Thoracic aorta (tissue), 2 donors: ENCODE measurements around the gene CDH22. TPM values are rescaled to one million over a fixed set of nuclear protein-coding genes. Genes with fewer than 3 reads are reported as not detected.

Experiments used
- ATAC-seq: fragments of 150-250 bp; one replicate; pipeline ENCODE4 v1.8.0; 2017; ENCODE audit warnings: low read depth; ENCODE audit not compliant: insufficient number of reproducible peaks, low FRiP score
- DNase-seq: peaks from one replicate; pipeline ENCODE4 v3.0.0-alpha.2; 2020; ENCODE audit warnings: low spot score
- H3K27ac ChIP-seq, 2 donors: fragments of 200-600 bp; sonication (generic); 1 replicate in 1 of 2; 2 replicates in 1 of 2; pipeline ENCODE4 v1.5.1; 2016; ENCODE audit warnings: mild to moderate bottlenecking in 2 of 2, moderate library complexity in 2 of 2
- H3K27me3 ChIP-seq: fragments of 200-600 bp; sonication (generic); replicated peaks from 2 replicates; pipeline ENCODE4 v1.6.0; 2016; ENCODE audit warnings: mild to moderate bottlenecking; ENCODE audit not compliant: insufficient read depth
- H3K36me3 ChIP-seq: fragments of 200-600 bp; sonication (generic); one replicate; pipeline ENCODE4 v1.5.1; 2016
- H3K4me1 ChIP-seq, 2 donors: fragments of 200-600 bp; sonication (generic); 1 replicate in 1 of 2; 2 replicates in 1 of 2; pipeline versions ENCODE4 v1.5.1 to v1.6.0; 2016; ENCODE audit warnings: low read depth in 2 of 2, mild to moderate bottlenecking in 1 of 2; ENCODE audit not compliant: control insufficient read depth in 1 of 2
- H3K4me3 ChIP-seq: fragments of 200-600 bp; sonication (generic); 2 replicates; pipeline ENCODE4 v1.5.1; 2016; ENCODE audit warnings: mild to moderate bottlenecking
- H3K9me3 ChIP-seq: fragments of 200-600 bp; sonication (generic); 2 replicates; pipeline ENCODE4 v1.5.1; 2016
- total RNA-seq, 2 donors: library from RNA; depleted of rRNA; stranded (reverse); fragments of >200 nt; gene quantifications; one replicate each; pipeline versions ENCODE4 v1.1.0 to v1.2.3, GENCODE V29; 2016
- TF ChIP-seq, protein P1 (sequence below): fragments of 200-600 bp; sonication (generic); IDR thresholded peaks from one replicate; pipeline ENCODE4 v1.5.1; 2019; ENCODE audit warnings: antibody characterized with exemption

The CDH22 gene
- total RNA-seq, 2 donors from 2014 or later = not detected

DNA sequence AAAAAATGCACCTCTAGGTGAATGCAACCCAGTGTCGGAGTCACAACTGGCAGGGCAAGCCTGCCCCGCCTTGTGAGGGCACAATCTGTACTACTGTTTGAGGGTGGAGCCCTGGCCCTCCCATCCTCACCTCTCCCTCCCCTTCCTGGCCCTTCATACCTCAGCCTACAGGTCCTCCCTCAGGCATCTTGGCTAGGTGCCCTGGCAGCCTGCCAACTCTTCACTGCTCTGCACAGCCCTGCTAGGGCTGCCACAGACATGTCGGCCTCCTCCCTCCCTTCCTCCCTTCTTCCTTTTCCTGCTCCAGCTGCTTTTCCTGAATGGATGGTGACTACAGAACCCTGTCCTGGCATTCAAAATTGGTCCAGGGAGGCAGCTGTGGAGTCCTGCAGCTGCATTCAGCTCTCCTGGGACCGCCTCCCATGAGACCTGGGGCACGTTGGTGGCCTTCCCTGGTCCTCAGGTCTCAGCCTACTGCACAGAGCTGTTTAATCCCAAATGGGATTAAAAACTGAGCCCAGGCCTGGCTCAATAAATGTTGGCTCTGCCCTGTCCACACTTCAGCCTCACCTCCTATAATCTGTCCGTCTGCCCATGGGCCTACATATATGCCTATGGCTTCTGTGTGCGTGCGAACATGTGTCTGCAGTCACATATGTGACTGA, 52.7 kb downstream of the CDH22 start:
- DNase-seq (no peak), ATAC-seq (no peak)
- Histone ChIP-seq H3K27ac (no peak overlapping the region), H3K4me1 (no peaks in the 10 kb centered on the region), H3K36me3 (no peaks in the 10 kb centered on the region), H3K27me3 (no peaks in the 10 kb centered on the region), H3K9me3 (no peaks in the 10 kb centered on the region), H3K4me3 (no peak overlapping the region)
- TF ChIP-seq, protein P1, sequence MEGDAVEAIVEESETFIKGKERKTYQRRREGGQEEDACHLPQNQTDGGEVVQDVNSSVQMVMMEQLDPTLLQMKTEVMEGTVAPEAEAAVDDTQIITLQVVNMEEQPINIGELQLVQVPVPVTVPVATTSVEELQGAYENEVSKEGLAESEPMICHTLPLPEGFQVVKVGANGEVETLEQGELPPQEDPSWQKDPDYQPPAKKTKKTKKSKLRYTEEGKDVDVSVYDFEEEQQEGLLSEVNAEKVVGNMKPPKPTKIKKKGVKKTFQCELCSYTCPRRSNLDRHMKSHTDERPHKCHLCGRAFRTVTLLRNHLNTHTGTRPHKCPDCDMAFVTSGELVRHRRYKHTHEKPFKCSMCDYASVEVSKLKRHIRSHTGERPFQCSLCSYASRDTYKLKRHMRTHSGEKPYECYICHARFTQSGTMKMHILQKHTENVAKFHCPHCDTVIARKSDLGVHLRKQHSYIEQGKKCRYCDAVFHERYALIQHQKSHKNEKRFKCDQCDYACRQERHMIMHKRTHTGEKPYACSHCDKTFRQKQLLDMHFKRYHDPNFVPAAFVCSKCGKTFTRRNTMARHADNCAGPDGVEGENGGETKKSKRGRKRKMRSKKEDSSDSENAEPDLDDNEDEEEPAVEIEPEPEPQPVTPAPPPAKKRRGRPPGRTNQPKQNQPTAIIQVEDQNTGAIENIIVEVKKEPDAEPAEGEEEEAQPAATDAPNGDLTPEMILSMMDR = no peak

GRCh38 chr20:46253391-46253790, 54.9 kb downstream of the CDH22 start:
- no peaks in the 10 kb centered on the region for H3K27me3 ChIP-seq
- no peaks in the 10 kb centered on the region for H3K9me3 ChIP-seq
- no peak overlapping the region for H3K27ac ChIP-seq
- H3K4me3 ChIP-seq = no peak overlapping the region
- DNase-seq (no peak), ATAC-seq (no peak)
- TF ChIP-seq, protein P1 = no peak
- no peaks in the 10 kb centered on the region for H3K4me1 ChIP-seq
- H3K36me3 ChIP-seq = no peaks in the 10 kb centered on the region

DNA sequence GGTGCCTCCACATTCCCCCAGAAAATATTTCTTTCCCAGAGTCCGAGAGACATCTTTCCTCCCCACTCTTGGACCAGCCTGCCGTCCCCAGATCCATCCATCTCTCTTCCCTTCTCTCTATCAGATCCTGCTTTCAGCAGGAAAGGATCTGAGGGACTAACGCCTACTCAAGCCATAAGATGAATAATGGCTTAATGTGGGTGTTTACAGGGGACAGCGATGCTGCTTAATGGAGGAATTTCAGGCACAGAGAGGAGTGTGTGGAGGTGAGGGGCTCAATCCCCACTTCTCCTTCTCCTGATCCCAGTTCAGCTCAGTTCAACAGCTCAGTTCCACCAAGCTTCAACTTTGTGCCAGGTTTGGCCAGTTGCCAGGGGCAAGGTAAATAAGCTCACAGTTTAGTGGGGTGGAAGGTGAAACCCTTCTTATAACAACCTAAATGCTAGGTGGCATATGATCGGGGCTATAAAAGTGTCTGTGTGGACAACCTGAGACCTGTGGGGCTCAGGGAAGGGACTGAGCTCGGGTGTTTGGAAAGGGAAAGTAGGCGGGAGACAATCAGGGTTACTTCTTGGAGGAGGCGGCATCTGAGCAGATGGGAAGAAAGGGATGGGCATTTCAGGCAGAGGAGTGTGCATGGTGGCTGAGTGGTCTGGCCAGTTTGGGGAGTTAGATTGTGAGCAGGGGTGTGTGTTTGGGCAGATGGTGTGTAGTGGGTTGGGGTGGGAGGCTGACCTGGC, 55.8 kb downstream of the CDH22 start:
- Histone ChIP-seq H3K4me3 (no peak overlapping the region), H3K27me3 (peaks cover 4% of the 10 kb centered on the region), H3K9me3 (no peaks in the 10 kb centered on the region), H3K36me3 (no peaks in the 10 kb centered on the region), H3K27ac (no peak overlapping the region), H3K4me1 (no peaks in the 10 kb centered on the region)
- DNase-seq = no peak
- ATAC-seq = no peak
- TF ChIP-seq, protein P1 = no peak

DNA sequence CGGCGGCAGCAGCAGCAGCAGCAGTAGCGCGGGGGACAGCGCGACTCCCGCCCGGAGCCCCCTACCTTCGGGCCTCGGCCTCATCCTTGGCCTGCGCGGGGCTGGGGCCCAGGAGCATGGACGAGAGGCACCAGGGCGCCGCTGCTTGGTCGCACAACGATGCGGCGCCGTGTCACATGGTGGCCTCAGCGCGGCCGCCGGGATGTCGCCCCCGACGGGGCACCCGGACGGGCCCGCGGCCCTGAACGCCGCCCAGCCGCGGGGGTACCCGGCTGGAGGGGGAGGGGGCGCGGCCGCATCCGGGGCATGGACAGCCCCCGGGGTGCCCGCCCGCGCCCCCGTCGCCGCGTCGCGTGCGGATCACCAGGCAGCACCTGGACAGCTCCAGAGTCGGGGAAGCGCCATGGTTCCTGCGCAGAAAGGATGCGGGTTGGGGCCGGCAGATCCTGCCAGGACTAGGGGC, 57.1 kb downstream of the CDH22 start:
- TF ChIP-seq, protein P1 = no peak
- Histone ChIP-seq H3K4me1 (no peaks in the 10 kb centered on the region), H3K27me3 (peaks cover 5% of the 10 kb centered on the region), H3K27ac (no peak overlapping the region), H3K9me3 (no peaks in the 10 kb centered on the region), H3K4me3 (no peak overlapping the region), H3K36me3 (no peaks in the 10 kb centered on the region)
- DNase-seq = no peak
- ATAC-seq = no peak

DNA sequence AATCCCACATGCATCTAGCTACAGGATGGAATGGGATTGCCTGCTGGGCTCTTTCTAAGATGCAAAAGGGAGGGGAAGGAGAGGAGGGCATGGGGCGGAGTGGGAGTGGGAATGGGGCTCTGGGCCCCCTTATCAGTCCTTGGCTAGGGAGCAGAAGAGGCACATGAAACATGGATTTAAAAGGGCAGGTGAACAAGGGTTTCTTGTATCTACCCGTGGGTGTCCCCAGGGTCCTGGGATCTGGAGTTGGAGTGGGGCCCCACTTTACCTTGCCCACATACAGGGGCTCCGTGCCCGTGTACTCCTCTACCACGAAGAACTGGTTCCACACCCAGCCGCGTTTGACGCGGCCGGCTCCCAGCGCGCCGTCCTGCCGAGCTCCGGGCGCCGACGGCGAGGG, 57.5 kb downstream of the CDH22 start:
- H3K9me3 ChIP-seq = no peaks in the 10 kb centered on the region
- TF ChIP-seq, protein P1 = no peak
- H3K27ac ChIP-seq = no peak overlapping the region
- H3K36me3 ChIP-seq = no peaks in the 10 kb centered on the region
- H3K4me3 ChIP-seq = no peak overlapping the region
- peaks cover 5% of the 10 kb centered on the region for H3K27me3 ChIP-seq
- ATAC-seq (no peak), DNase-seq (no peak)
- H3K4me1 ChIP-seq = no peaks in the 10 kb centered on the region
